Neural cell (in vitro differentiated cells): Measurements from ENCODE around the gene MISP.

Experiments used
- EZH2 ChIP-seq: fragments of 200-600, 300-800 bp; shearing (Covaris generic), sonication (generic); IDR thresholded peaks from 2 replicates; pipeline ENCODE4 v1.6.1; 2014; ENCODE audit warnings: antibody characterized with exemption, low read length, borderline replicate concordance, mild to moderate bottlenecking; ENCODE audit not compliant: insufficient read depth, poor library complexity, severe bottlenecking
- MXI1 ChIP-seq: fragments of 450-650 bp; conservative IDR thresholded peaks from 2 replicates; pipeline ENCODE4 v1.6.1; 2014; ENCODE audit warnings: antibody characterized with exemption, mild to moderate bottlenecking; ENCODE audit not compliant: poor library complexity, severe bottlenecking
- TF ChIP-seq, protein P1 (sequence below): fragments of 450-650 bp; IDR thresholded peaks from 2 replicates; pipeline ENCODE4 v1.5.1; 2014; ENCODE audit warnings: antibody characterized with exemption, mild to moderate bottlenecking, moderate library complexity; ENCODE audit not compliant: poor library complexity, severe bottlenecking

DNA sequence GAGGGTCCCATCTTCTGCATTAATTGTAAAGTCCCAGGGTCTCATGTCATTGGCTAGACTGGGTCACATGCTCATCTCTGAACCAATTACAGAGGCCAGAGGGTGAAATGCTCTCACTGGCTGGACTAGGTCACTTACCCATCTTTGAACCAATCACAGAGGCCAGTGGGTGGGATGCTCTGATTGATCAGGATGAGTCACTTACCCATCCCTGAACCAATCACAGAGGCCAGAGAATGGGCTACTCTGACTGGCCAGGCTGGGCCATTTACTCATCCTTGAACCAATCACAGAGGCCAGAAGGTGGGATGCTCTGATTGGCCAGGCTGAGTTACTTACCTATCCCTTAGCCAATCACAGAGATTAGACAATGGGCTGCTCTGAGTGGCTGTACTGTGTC lies 5.3 kb downstream of the MISP start:
- TF ChIP-seq, protein P1, sequence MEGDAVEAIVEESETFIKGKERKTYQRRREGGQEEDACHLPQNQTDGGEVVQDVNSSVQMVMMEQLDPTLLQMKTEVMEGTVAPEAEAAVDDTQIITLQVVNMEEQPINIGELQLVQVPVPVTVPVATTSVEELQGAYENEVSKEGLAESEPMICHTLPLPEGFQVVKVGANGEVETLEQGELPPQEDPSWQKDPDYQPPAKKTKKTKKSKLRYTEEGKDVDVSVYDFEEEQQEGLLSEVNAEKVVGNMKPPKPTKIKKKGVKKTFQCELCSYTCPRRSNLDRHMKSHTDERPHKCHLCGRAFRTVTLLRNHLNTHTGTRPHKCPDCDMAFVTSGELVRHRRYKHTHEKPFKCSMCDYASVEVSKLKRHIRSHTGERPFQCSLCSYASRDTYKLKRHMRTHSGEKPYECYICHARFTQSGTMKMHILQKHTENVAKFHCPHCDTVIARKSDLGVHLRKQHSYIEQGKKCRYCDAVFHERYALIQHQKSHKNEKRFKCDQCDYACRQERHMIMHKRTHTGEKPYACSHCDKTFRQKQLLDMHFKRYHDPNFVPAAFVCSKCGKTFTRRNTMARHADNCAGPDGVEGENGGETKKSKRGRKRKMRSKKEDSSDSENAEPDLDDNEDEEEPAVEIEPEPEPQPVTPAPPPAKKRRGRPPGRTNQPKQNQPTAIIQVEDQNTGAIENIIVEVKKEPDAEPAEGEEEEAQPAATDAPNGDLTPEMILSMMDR, result no peak
- TF ChIP-seq MXI1 (no peak), EZH2 (no peak)
